Prostate gland (tissue), 2 donors: ENCODE measurements around the gene USP10.

Experiments used
- CTCF ChIP-seq, 4 experiments: fragments of 200-600 bp in 2 of 4; fragments of 450-650 bp in 2 of 4; sonication (generic) in 2 of 4; IDR thresholded peaks; 1 replicate in 3 of 4; 2 replicates in 1 of 4; pipeline ENCODE4 v1.5.1; 2016 to 2019; ENCODE audit warnings: antibody characterized with exemption in 4 of 4, mild to moderate bottlenecking in 2 of 4, moderate library complexity in 2 of 4
- POLR2A ChIP-seq: fragments of 450-650 bp; IDR thresholded peaks from one replicate; pipeline ENCODE4 v1.6.1; 2016; ENCODE audit warnings: antibody characterized with exemption, mild to moderate bottlenecking
- POLR2AphosphoS5 ChIP-seq: sonication (generic); formaldehyde crosslinking; IDR thresholded peaks from one replicate; pipeline ENCODE4 v1.6.1; 2017; ENCODE audit warnings: antibody characterized with exemption

GRCh38 chr16:84667600-84668309, 32.0 kb upstream of the USP10 start:
- TF ChIP-seq CTCF (IDR thresholded peaks at IDR 0.05), result no peak
- no peak for TF ChIP-seq POLR2A
- TF ChIP-seq POLR2AphosphoS5, result no peak
